Fibroblast of lung (primary cell): ENCODE data around the gene OSBPL1A. TPM values are rescaled to one million over a fixed set of nuclear protein-coding genes. Genes with fewer than 3 reads are reported as not detected.

Experiments
- DNase-seq, 2 donors: peaks; one replicate each; pipeline versions ENCODE4 v3.0.0 to v3.0.0-alpha.2; 2010; ENCODE audit warnings: low read depth in 2 of 2
- H2AFZ ChIP-seq: 2 replicates; pipeline ENCODE4 v1.5.1; 2012; ENCODE audit warnings: low read length, control low read depth, inconsistent platforms
- H3K27ac ChIP-seq: 2 replicates; pipeline ENCODE4 v1.5.1; 2011; ENCODE audit warnings: low read length, control low read depth; ENCODE audit not compliant: insufficient read depth
- H3K27me3 ChIP-seq: 2 replicates; pipeline ENCODE4 v1.5.1; 2011; ENCODE audit warnings: mild to moderate bottlenecking, low read length; ENCODE audit not compliant: control insufficient read depth, insufficient read depth
- H3K36me3 ChIP-seq: 2 replicates; pipeline ENCODE4 v1.5.1; 2011; ENCODE audit warnings: low read length; ENCODE audit not compliant: control insufficient read depth, insufficient read depth
- H3K4me1 ChIP-seq: 2 replicates; pipeline ENCODE4 v1.5.1; 2011; ENCODE audit warnings: low read length; ENCODE audit not compliant: control insufficient read depth, insufficient read depth; ENCODE audit errors: extremely low read depth
- H3K4me2 ChIP-seq: 2 replicates; pipeline ENCODE4 v1.5.1; 2011; ENCODE audit warnings: low read length, control low read depth; ENCODE audit not compliant: insufficient read depth; ENCODE audit errors: extremely low read depth
- H3K4me3 ChIP-seq, 4 experiments: fragments of 200-600 bp in 1 of 4; sonication (generic) in 1 of 4; replicated peaks in 1 of 4; 2 replicates each; pipeline ENCODE4 v1.5.1; 2011 to 2016; ENCODE audit warnings: low read length in 4 of 4, low read depth in 3 of 4, mild to moderate bottlenecking in 3 of 4, control low read depth in 2 of 4, inconsistent platforms in 1 of 4, mixed read lengths in 1 of 4; ENCODE audit not compliant: insufficient read depth in 1 of 4; ENCODE audit errors: control extremely low read depth in 1 of 4
- H3K79me2 ChIP-seq: 2 replicates; pipeline ENCODE4 v1.5.1; 2012; ENCODE audit warnings: mild to moderate bottlenecking, low read length, inconsistent platforms; ENCODE audit not compliant: control insufficient read depth, insufficient read depth
- H3K9ac ChIP-seq: 2 replicates; pipeline ENCODE4 v1.5.1; 2011; ENCODE audit warnings: mild to moderate bottlenecking, low read length, control low read depth; ENCODE audit not compliant: insufficient read depth
- H3K9me3 ChIP-seq: 2 replicates; pipeline ENCODE4 v1.5.1; 2012; ENCODE audit warnings: low read depth, low read length; ENCODE audit not compliant: control insufficient read depth, insufficient read depth
- H4K20me1 ChIP-seq: 2 replicates; pipeline ENCODE4 v1.5.1; 2011; ENCODE audit warnings: low read length; ENCODE audit not compliant: control insufficient read depth, insufficient read depth; ENCODE audit errors: extremely low read depth
- CTCF ChIP-seq, 2 donors: IDR thresholded peaks in 1 of 2; conservative IDR thresholded peaks in 1 of 2; 1 replicate in 1 of 2; 2 replicates in 1 of 2; pipeline ENCODE4 v1.5.1; 2011 to 2012; ENCODE audit warnings: low read length in 2 of 2, control low read depth in 1 of 2, inconsistent platforms in 1 of 2, low read depth in 1 of 2, mild to moderate bottlenecking in 1 of 2
- EZH2 ChIP-seq: IDR thresholded peaks from 2 replicates; pipeline ENCODE4 v1.5.1; 2012; ENCODE audit warnings: low read length, control low read depth, mild to moderate bottlenecking; ENCODE audit errors: missing control alignments
- polyA plus RNA-seq, 2 donors: library from polyadenylated mRNA; depleted of rRNA in 1 of 2; stranded (reverse) in 1 of 2; unstranded in 1 of 2; fragments of >200 nt; gene quantifications; 2 replicates each; pipeline ENCODE4 v1.2.1, GENCODE V29; 2011 to 2012; ENCODE audit warnings: missing spikeins in 1 of 2
- total RNA-seq: library from RNA; depleted of rRNA; stranded (reverse); fragments of >200 nt; gene quantifications from 2 replicates; pipeline ENCODE4 v1.2.1, GENCODE V29; 2014

OSBPL1A gene
- total and polyA plus RNA-seq, 2 donors (not counting 1 experiment from before 2014, with no cell fraction given), result 67.5 to 73.3 TPM

DNA sequence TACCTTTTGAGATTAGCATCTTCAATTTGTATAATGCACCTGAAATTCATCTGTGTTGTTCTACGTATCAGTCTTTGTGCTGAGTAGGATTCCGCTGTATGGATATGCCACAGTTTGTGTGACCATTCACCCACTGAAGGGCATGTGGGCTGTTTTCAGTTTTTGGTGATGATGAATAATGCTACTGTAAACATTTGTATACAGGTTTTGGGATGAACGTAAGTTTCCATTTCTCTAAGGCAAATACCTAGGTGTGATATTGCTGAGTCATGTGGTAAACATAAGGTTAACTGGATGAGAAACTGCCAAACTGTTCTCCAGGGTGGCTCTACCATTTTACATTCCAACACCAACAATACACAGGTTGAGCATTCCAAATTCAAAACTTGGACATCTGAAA is 223.6 kb downstream of the OSBPL1A start:
- Histone ChIP-seq H3K27ac (no peak overlapping the region), H3K79me2 (no peaks in the 10 kb centered on the region), H2AFZ (no peak overlapping the region), H3K4me1 (no peaks in the 10 kb centered on the region), H3K9me3 (no peaks in the 10 kb centered on the region), H3K27me3 (no peaks in the 10 kb centered on the region), H4K20me1 (no peaks in the 10 kb centered on the region), H3K4me2 (no peak overlapping the region), H3K9ac (no peak overlapping the region), H3K4me3 (no peak overlapping the region), H3K36me3 (no peaks in the 10 kb centered on the region)
- DNase-seq, result no peak
- TF ChIP-seq EZH2, result no peak
- no peak for TF ChIP-seq CTCF (conservative IDR thresholded peaks at IDR 0.05 in 1 of 2, IDR thresholded peaks at IDR 0.05 in 1 of 2; ENCODE audit: low read depth in 1 of 2, low read length in 2 of 2)

DNA sequence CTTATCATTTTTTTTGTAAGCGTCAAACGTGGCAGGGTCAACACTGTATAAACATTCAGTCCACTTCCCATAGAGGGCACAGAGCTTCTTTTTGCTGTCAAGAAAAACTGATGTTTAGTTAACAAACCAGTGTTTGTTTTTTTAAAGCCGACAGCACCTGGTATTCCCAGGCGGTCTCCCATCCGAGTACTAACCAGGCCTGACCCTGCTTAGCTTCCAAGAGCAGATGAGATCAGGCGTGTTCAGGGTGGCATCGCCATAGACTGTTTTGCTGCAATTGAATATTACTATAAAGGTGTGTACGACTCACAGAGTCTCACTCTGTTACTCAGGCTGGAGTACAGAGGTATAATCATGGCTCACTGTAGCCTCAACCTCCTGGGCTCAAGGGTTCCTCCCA is 227.3 kb downstream of the OSBPL1A start:
- no peaks in the 10 kb centered on the region for H3K4me1 ChIP-seq
- no peaks in the 10 kb centered on the region for H4K20me1 ChIP-seq
- H3K4me3 ChIP-seq, result no peak overlapping the region
- H3K27me3 ChIP-seq, result no peaks in the 10 kb centered on the region
- H3K27ac ChIP-seq, result no peak overlapping the region
- H3K79me2 ChIP-seq, result no peaks in the 10 kb centered on the region
- H3K9ac ChIP-seq, result no peak overlapping the region
- DNase-seq, result no peak
- TF ChIP-seq EZH2 (no peak), CTCF (conservative IDR thresholded peaks at IDR 0.05 in 1 of 2, IDR thresholded peaks at IDR 0.05 in 1 of 2; ENCODE audit: low read depth in 1 of 2, low read length in 2 of 2) (no peak)
- no peak overlapping the region for H3K4me2 ChIP-seq
- no peak overlapping the region for H2AFZ ChIP-seq
- H3K9me3 ChIP-seq, result no peaks in the 10 kb centered on the region
- H3K36me3 ChIP-seq, result no peaks in the 10 kb centered on the region

DNA sequence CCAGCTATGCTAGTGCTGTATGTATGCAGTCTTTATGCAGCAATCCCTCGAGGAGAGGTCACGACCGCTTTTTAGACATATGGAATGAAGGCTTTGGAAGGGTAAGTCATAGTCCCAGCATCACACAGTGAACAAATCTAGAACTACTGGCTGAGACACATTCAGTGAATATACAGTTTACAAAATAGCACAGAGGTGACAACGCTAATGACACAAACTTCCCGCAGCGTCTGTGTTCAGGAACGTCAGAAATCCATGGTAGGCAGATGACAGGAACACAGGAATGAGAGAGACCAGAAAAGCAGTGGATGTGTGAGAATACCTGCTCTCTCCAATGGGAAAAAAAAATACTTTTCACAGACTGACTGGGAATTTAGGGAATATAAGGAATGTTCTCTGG is 229.1 kb downstream of the OSBPL1A start:
- Histone ChIP-seq H3K9me3 (no peaks in the 10 kb centered on the region), H3K4me1 (no peaks in the 10 kb centered on the region), H2AFZ (no peak overlapping the region), H3K27me3 (no peaks in the 10 kb centered on the region), H3K4me3 (no peak overlapping the region), H4K20me1 (no peaks in the 10 kb centered on the region), H3K79me2 (no peaks in the 10 kb centered on the region), H3K36me3 (peaks cover 2% of the 10 kb centered on the region), H3K9ac (no peak overlapping the region), H3K27ac (no peak overlapping the region), H3K4me2 (no peak overlapping the region)
- TF ChIP-seq CTCF (conservative IDR thresholded peaks at IDR 0.05 in 1 of 2, IDR thresholded peaks at IDR 0.05 in 1 of 2; ENCODE audit: low read depth in 1 of 2, low read length in 2 of 2) (no peak), EZH2 (no peak)
- DNase-seq, result peak in 1 of 2 donors; percentile 14
